Parathyroid adenoma (tissue), 2 donors: ENCODE measurements around the gene OSBPL5.
"Not testable (repeated sequence)": the region's sequence is repeated elsewhere in the genome, so short reads cannot be mapped to it uniquely, and the experiment has no call there.

Experiments used
- H2AFZ ChIP-seq: fragments of 300-600 bp; sonication (generic); one replicate; pipeline ENCODE4 v1.7.0; 2017; ENCODE audit warnings: antibody characterized with exemption, mild to moderate bottlenecking
- H3K27ac ChIP-seq: fragments of 300-600 bp; sonication (generic); one replicate; pipeline ENCODE4 v1.7.0; 2017
- H3K27me3 ChIP-seq: fragments of 300-600 bp; sonication (generic); one replicate; pipeline ENCODE4 v1.7.0; 2017; ENCODE audit warnings: low read length; ENCODE audit not compliant: control insufficient read depth, insufficient read depth
- H3K36me3 ChIP-seq: fragments of 300-600 bp; sonication (generic); one replicate; pipeline ENCODE4 v1.7.0; 2017; ENCODE audit warnings: low read length; ENCODE audit not compliant: control insufficient read depth, insufficient read depth
- H3K4me1 ChIP-seq: fragments of 300-600 bp; sonication (generic); one replicate; pipeline ENCODE4 v1.7.0; 2017; ENCODE audit warnings: control low read depth
- H3K4me2 ChIP-seq: fragments of 300-600 bp; sonication (generic); one replicate; pipeline ENCODE4 v1.7.0; 2017; ENCODE audit warnings: low read length
- H3K4me3 ChIP-seq: fragments of 300-600 bp; sonication (generic); one replicate; pipeline ENCODE4 v1.7.0; 2017; ENCODE audit warnings: low read depth, low read length
- H3K79me2 ChIP-seq: fragments of 300-600 bp; sonication (generic); one replicate; pipeline ENCODE4 v1.7.0; 2017; ENCODE audit warnings: control low read depth
- H3K9ac ChIP-seq: fragments of 300-600 bp; sonication (generic); one replicate; pipeline ENCODE4 v1.7.0; 2017; ENCODE audit warnings: mild to moderate bottlenecking
- H3K9me3 ChIP-seq: fragments of 300-600 bp; sonication (generic); one replicate; pipeline ENCODE4 v1.7.0; 2017; ENCODE audit warnings: low read length; ENCODE audit not compliant: control insufficient read depth
- CTCF ChIP-seq: fragments of 300-600 bp; sonication (generic); IDR thresholded peaks from one replicate; pipeline ENCODE4 v1.7.0; 2017; ENCODE audit warnings: antibody characterized with exemption, mild to moderate bottlenecking
- donor health status: primary hyperparathyroidism.

OSBPL5 gene

GRCh38 chr11:3074912-3075589 lies 90.1 kb downstream of the OSBPL5 start:
- H3K9me3 ChIP-seq, result no peaks in the 10 kb centered on the region
- H3K27ac ChIP-seq, result no peak overlapping the region

GRCh38 chr11:3073029-3073435 lies 92.1 kb downstream of the OSBPL5 start:
- Histone ChIP-seq H3K79me2 (no peaks in the 10 kb centered on the region), H3K4me3 (no peak overlapping the region), H3K36me3 (no peaks in the 10 kb centered on the region), H3K4me1 (no peaks in the 10 kb centered on the region), H3K9ac (no peak overlapping the region), H2AFZ (no peak overlapping the region), H3K9me3 (no peaks in the 10 kb centered on the region), H3K4me2 (no peak overlapping the region), H3K27me3 (no peaks in the 10 kb centered on the region), H3K27ac (no peak overlapping the region)
- TF ChIP-seq CTCF, result no peak

More at GRCh38 chr11:3074912-3075589, 90.1 kb downstream of the OSBPL5 start:
- no peaks in the 10 kb centered on the region for H3K79me2 ChIP-seq
- H3K4me1 ChIP-seq, result no peaks in the 10 kb centered on the region
- H3K36me3 ChIP-seq, result no peaks in the 10 kb centered on the region
- no peak overlapping the region for H3K4me2 ChIP-seq
- H2AFZ ChIP-seq, result no peak overlapping the region
- H3K9ac ChIP-seq, result no peak overlapping the region
- no peaks in the 10 kb centered on the region for H3K27me3 ChIP-seq
- no peak overlapping the region for H3K4me3 ChIP-seq
- no peak for TF ChIP-seq CTCF

- TF ChIP-seq CTCF, result no peak
- no peaks in the 10 kb centered on the region for H3K4me1 ChIP-seq
- no peak overlapping the region for H3K27ac ChIP-seq
- no peaks in the 10 kb centered on the region for H3K27me3 ChIP-seq
- no peaks in the 10 kb centered on the region for H3K9me3 ChIP-seq
- H3K36me3 ChIP-seq, result no peaks in the 10 kb centered on the region
- H2AFZ ChIP-seq, result no peak overlapping the region
- H3K4me3 ChIP-seq, result no peak overlapping the region
- H3K9ac ChIP-seq, result no peak overlapping the region
- H3K4me2 ChIP-seq, result no peak overlapping the region
- H3K79me2 ChIP-seq, result no peaks in the 10 kb centered on the region
These were observed 95.7 kb downstream of the OSBPL5 start for GRCh38 chr11:3069425-3069824.

- H3K9me3 ChIP-seq, H3K79me2 ChIP-seq, H2AFZ ChIP-seq, H3K9ac ChIP-seq, H3K27ac ChIP-seq, H3K27me3 ChIP-seq, H3K36me3 ChIP-seq, H3K4me2 ChIP-seq, H3K4me3 ChIP-seq, H3K4me1 ChIP-seq: not testable (repeated sequence)
These were observed 98.8 kb downstream of the OSBPL5 start for GRCh38 chr11:3066308-3066707.

GRCh38 chr11:3064709-3065108 lies 100.4 kb downstream of the OSBPL5 start:
- H3K4me3 ChIP-seq, H3K4me1 ChIP-seq, H3K79me2 ChIP-seq, H3K9me3 ChIP-seq, H3K4me2 ChIP-seq, H3K27ac ChIP-seq, H2AFZ ChIP-seq, H3K9ac ChIP-seq, H3K36me3 ChIP-seq, H3K27me3 ChIP-seq: not testable (repeated sequence)

- H2AFZ ChIP-seq, H3K4me3 ChIP-seq, H3K27ac ChIP-seq, H3K4me2 ChIP-seq, H3K4me1 ChIP-seq, H3K9ac ChIP-seq, H3K36me3 ChIP-seq, H3K79me2 ChIP-seq, H3K9me3 ChIP-seq, H3K27me3 ChIP-seq: not testable (repeated sequence)
These were observed 101.2 kb downstream of the OSBPL5 start for GRCh38 chr11:3063876-3064275.

GRCh38 chr11:3063432-3063831 lies 101.7 kb downstream of the OSBPL5 start:
- not testable (repeated sequence) for H3K4me3 ChIP-seq, H3K27ac ChIP-seq, H3K27me3 ChIP-seq, H3K4me2 ChIP-seq, H2AFZ ChIP-seq, H3K9ac ChIP-seq, H3K4me1 ChIP-seq, H3K79me2 ChIP-seq, H3K36me3 ChIP-seq, H3K9me3 ChIP-seq
